Measurements from ENCODE around the gene FAHD2B.
"Not testable (repeated sequence)": the region's sequence is repeated elsewhere in the genome, so short reads cannot be mapped to it uniquely, and the experiment has no call there.

Gene FAHD2B

DNA sequence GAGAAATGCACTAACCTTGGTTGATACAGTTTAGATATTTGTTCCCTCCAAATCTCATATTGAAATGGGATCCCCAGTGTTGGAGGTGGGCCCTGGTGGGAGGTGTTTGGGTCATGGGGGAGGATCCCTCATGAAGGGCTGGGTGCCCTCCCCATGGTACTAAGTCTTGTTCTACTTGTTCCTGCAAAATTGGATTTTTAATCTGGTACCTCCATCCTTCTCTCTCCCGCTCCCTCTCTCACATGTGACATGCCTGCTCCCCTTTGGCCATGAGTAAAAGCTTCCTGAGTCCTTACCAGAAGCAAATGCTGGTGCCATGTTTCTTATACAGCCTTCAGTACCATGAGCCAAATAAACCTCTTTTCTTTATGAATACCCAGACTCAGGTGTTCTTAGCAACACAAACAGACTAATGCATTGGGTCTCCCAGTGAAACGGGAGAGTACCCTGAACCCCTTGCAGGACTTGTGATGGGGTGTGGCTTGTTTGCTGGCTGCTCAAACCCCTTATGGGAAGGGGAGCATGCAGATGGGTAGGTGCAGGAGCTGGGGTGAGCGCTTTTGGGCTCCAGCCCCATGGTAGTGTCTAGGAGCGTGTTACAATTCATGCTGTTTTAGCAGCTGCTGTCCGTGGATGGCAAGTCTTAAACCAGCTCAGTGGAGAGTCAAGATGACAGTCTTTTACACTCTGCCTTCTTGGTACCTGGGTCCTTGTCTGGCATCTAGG, 27.2 kb downstream of the FAHD2B start:
- no peak for DNase-seq

DNA sequence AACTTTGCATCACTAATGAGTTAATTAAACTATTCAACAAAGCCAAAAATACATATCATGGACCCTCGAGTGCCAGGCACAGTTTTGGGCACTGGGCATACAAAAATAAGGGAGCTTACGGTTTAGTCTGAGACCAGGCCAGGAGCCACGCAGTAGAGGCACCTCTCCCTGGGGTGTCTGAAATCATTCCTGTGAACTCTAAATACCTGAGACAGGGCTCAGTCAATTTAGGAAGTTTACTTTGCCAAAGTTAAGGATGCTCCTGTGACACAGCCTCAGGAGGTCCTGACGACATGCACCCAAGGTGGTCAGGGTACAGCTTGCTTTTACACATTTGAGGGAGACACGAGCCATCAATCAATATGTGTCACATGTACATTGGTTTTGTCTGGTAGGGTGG, 28.7 kb downstream of the FAHD2B start:
- not testable (repeated sequence) for DNase-seq

DNA sequence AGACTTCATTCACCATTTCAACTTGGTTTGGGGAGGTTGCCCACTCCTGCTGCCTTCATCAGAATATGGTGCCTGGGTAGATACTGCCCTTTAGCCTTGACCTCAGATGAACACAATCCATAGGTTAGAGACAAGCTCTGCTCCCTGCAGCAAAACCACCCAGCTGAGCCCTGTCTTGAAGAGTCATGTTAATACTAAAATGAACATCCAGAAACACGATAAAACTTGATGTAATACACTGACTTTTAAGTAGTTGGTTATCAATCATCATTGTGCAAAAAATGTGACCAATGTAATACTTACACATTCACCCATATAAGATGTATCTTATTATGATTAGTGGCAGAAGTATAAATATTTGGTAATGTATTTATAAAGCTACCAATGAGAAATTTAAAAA, 32.7 kb downstream of the FAHD2B start:
- not testable (repeated sequence) for DNase-seq

DNA sequence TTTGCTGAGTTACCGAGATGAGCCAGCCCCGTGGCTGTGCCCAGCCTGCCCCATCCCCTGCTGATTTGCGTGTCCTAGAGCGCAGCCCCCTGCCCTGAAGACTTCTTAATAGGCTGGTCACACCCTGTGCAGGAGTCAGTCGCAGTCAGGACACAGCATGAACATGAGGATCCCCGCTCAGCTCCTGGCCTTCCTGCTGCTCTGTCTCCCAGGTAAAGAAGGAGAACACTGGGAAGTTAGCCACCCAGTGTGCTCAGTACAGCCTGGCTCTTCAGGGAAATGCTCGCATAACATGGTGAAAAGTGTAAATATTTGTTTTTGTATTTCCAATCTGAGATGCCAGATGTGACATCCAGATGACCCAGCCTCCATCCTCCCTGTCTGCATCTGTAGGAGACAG, 34.9 kb downstream of the FAHD2B start:
- DNase-seq: not testable (repeated sequence)

DNA sequence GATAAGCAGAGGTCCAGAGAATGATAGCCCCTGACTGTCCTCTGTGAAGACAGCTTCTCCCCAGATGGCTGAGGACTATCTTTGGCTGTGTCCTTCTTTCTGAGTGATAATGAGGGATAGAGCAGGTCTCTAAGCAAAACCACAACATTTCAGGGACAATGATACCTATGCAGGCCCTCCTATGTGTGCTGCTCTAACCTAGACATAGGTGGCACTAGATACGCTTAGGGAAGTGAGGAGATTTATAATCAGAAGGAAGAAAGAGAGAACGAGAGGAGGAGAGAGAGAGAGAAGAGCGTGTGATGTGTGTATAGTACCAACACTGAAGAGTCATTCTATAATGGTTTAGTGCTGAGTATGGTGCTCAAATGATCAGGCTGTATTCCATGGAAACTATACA, 38.5 kb downstream of the FAHD2B start:
- DNase-seq: not testable (repeated sequence)

DNA sequence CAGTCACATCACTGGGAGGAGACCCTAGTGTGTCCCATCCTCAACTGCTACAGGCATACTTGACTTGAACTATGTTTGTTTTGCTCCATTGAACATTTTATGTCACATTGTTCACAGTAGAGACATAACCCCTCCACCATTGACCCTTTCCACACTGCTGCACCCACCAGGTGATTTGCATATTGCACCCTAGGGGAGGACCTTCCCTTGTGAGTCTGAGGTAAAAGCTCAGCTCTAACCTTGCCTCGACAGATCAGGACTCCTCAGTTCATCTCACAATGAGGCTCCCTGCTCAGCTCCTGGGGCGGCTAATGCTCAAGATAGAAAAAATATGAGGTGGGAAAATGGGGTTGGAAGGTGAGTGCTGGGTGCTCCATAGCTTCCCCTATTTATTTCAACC, 44.6 kb downstream of the FAHD2B start:
- DNase-seq: not testable (repeated sequence)

DNA sequence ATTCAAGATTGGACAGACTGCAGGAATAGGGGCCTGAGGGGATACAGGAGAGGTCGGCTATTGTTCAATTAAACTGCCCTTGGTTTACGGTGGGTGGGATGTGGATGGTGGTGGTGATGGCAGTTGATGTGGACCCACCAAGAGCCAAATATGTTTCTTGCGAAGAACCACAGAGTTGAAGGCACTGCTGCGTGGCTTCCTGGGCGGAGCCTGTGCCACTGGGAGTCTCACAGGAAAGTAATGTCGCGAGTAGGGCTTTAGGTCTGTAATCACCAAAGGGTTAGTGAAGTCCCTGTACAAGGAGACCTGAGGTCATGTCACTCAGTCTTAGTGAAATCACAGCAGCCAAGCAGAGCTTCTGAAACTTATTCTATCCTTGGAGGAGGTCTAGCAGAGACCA, 46.2 kb downstream of the FAHD2B start:
- not testable (repeated sequence) for DNase-seq

DNA sequence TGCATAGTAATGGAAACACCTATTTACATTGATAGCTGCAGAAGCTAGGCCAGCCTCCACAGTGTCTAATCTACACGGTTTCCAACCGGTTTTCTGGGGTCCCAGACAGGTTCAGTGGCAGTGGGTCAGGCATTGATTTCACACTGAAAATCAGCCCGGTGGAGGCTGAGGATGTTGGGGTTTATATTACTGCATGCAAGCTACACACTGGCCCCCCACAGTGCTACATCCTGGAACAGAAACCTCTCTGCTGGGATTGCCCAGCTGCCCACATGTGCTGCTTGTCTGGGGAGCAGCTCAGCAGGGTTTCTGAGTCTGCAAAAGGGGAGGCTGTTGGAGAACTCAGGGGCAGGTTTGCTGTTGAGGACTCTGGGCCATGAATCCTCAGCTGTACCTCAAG, 48.0 kb downstream of the FAHD2B start:
- DNase-seq: not testable (repeated sequence)

DNA sequence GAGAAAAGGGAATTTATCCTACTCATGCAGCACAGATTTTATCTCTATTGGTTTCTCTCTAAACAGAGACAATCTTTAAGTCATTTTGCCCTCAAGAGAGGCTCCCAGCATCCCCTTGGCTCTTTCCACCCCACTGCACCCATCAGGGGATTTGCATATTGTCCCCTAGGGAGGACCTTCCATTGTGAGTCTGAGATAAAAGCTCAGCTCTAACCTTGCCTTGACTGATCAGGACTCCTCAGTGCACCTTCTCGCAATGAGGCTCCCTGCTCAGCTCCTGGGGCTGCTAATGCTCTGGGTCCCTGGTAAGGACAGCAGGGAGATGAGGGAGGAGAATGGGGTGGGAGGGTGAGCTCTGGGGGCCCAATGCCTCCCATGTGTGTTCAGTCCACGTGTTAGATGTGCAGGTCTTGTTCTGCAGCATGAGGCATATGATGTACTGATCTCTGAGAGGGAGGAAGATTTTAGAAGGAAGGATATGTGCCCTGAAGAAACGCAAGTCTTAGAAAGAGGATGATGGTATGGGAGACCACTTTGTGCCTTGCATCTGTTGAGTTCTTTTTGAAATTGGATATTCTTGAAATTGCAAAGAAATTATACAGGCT, 48.7 kb downstream of the FAHD2B start:
- DNase-seq: not testable (repeated sequence)
